Breast epithelium (tissue), 3 donors: ENCODE data around the gene DACT2.

ENCODE experiments used
- CTCF ChIP-seq, 3 donors: fragments of 450-650 bp; IDR thresholded peaks; one replicate each; pipeline ENCODE4 v1.5.1; 2016 to 2017; ENCODE audit warnings: antibody characterized with exemption in 3 of 3, mild to moderate bottlenecking in 3 of 3, moderate library complexity in 3 of 3
- POLR2A ChIP-seq: fragments of 450-650 bp; IDR thresholded peaks from one replicate; pipeline ENCODE4 v1.6.1; 2016; ENCODE audit warnings: antibody characterized with exemption, mild to moderate bottlenecking, moderate library complexity

- TF ChIP-seq CTCF (IDR thresholded peaks at IDR 0.05) (no peak), POLR2A (no peak)
Measured at GRCh38 chr6:168310945-168311344, 8.6 kb downstream of the DACT2 start.
